Endothelial cell (in vitro differentiated cells): ENCODE results near the gene DOK3. TPM values are rescaled to one million over a fixed set of nuclear protein-coding genes. Genes with fewer than 3 reads are reported as not detected.
A peak's percentile ranks its signal among the peaks of the same experiment; 100 is the strongest.

Experiments used
- DNase-seq: peaks from one replicate; pipeline ENCODE4 v3.0.0; 2021; ENCODE audit warnings: low spot score
- H3K27ac Mint-ChIP-seq: one replicate; pipeline ENCODE4 v1.8.0; 2021; ENCODE audit warnings: mixed read lengths, inconsistent platforms; ENCODE audit not compliant: unreplicated experiment
- H3K27me3 Mint-ChIP-seq: one replicate; pipeline ENCODE4 v1.8.0; 2021; ENCODE audit warnings: mild to moderate bottlenecking, moderate library complexity, mixed read lengths, inconsistent platforms; ENCODE audit not compliant: unreplicated experiment
- H3K36me3 Mint-ChIP-seq: one replicate; pipeline ENCODE4 v1.8.0; 2021; ENCODE audit warnings: mild to moderate bottlenecking, low read depth, mixed read lengths, inconsistent platforms; ENCODE audit not compliant: unreplicated experiment
- H3K4me1 Mint-ChIP-seq: one replicate; pipeline ENCODE4 v1.8.0; 2021; ENCODE audit warnings: mild to moderate bottlenecking, mixed read lengths, inconsistent platforms; ENCODE audit not compliant: unreplicated experiment
- H3K4me3 Mint-ChIP-seq: one replicate; pipeline ENCODE4 v1.8.0; 2021; ENCODE audit warnings: mild to moderate bottlenecking, mixed read lengths, inconsistent platforms; ENCODE audit not compliant: unreplicated experiment
- H3K9me3 Mint-ChIP-seq: one replicate; pipeline ENCODE4 v1.8.0; 2021; ENCODE audit warnings: mixed read lengths, inconsistent platforms; ENCODE audit not compliant: unreplicated experiment
- total RNA-seq: library from RNA; stranded (reverse); fragmentation: NEBNext Ultra II Directional; extraction: Animal tissue kit (Norgen Biotek cat#: 25700); gene quantifications from one replicate; pipeline ENCODE4 v1.2.1, GENCODE V29; 2021; ENCODE audit not compliant: unreplicated experiment
- TF ChIP-seq, protein P1 (sequence below): fragments of 200-600 bp; sonication (generic); IDR thresholded peaks from one replicate; pipeline ENCODE4 v1.5.0; 2021; ENCODE audit warnings: antibody characterized with exemption; ENCODE audit not compliant: unreplicated experiment

DOK3 gene
- total RNA-seq, 1 donor from 2014 or later: 51.4 TPM

DNA sequence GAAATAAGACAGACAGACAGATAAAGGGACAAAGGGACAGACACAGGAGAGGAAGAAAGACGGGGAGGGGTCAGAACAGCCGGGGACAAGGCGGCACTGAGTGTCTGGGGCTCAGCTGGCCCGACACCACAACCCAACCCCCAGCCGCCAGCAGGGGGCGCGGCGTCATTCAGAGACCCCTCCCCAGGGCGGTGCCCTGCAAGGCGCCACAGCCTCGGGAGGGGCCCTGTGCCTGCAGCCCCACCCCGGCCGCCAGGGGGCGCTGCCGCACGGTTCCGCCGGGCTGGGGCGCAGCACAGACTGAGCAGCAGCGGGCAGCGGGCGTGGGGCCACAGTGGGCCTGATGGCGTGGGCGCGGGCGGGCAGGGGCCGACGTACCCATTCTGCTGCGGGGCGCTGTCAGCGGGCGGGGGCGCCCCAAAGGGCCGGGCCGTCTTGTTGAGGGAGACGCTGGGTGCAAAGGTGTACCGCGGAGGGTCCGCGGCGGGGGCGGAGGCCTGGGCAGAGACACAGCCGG, 18.1 kb downstream of the DOK3 start:
- Mint-ChIP-seq H3K36me3 (peaks cover 20% of the 10 kb centered on the region), H3K27ac (peak overlapping the region; percentile 57), H3K4me3 (peak overlapping the region; percentile 73), H3K4me1 (peaks cover 31% of the 10 kb centered on the region), H3K9me3 (no peaks in the 10 kb centered on the region), H3K27me3 (peaks cover 4% of the 10 kb centered on the region)
- peak; percentile 97 for DNase-seq
- TF ChIP-seq, protein P1, sequence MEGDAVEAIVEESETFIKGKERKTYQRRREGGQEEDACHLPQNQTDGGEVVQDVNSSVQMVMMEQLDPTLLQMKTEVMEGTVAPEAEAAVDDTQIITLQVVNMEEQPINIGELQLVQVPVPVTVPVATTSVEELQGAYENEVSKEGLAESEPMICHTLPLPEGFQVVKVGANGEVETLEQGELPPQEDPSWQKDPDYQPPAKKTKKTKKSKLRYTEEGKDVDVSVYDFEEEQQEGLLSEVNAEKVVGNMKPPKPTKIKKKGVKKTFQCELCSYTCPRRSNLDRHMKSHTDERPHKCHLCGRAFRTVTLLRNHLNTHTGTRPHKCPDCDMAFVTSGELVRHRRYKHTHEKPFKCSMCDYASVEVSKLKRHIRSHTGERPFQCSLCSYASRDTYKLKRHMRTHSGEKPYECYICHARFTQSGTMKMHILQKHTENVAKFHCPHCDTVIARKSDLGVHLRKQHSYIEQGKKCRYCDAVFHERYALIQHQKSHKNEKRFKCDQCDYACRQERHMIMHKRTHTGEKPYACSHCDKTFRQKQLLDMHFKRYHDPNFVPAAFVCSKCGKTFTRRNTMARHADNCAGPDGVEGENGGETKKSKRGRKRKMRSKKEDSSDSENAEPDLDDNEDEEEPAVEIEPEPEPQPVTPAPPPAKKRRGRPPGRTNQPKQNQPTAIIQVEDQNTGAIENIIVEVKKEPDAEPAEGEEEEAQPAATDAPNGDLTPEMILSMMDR: peak; percentile 100

DNA sequence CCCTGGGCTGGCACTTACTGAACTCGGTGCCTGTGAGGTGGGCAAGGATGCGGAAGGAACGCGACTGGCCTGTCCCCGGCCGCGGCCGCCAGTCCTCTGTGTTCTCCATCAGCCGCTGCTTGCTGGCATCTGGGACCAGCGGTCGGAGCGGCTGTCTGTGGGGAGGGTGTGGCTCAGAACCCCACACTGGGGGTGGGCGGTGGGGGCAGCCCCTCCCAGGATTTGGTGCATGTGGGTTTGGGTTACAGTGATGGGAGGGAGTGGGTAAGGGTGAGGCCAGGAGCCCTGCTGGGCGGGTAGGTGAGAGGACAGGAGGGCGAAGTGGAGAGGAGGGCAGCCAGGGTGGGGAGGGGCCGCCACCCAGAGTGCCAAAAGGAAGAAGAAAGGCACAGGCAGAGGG, 18.6 kb downstream of the DOK3 start:
- Mint-ChIP-seq H3K27me3 (peaks cover 4% of the 10 kb centered on the region), H3K4me3 (peak overlapping the region; percentile 73), H3K4me1 (peaks cover 31% of the 10 kb centered on the region), H3K36me3 (peaks cover 20% of the 10 kb centered on the region), H3K27ac (peak overlapping the region; percentile 57), H3K9me3 (no peaks in the 10 kb centered on the region)
- TF ChIP-seq, protein P1: no peak
- DNase-seq: no peak

DNA sequence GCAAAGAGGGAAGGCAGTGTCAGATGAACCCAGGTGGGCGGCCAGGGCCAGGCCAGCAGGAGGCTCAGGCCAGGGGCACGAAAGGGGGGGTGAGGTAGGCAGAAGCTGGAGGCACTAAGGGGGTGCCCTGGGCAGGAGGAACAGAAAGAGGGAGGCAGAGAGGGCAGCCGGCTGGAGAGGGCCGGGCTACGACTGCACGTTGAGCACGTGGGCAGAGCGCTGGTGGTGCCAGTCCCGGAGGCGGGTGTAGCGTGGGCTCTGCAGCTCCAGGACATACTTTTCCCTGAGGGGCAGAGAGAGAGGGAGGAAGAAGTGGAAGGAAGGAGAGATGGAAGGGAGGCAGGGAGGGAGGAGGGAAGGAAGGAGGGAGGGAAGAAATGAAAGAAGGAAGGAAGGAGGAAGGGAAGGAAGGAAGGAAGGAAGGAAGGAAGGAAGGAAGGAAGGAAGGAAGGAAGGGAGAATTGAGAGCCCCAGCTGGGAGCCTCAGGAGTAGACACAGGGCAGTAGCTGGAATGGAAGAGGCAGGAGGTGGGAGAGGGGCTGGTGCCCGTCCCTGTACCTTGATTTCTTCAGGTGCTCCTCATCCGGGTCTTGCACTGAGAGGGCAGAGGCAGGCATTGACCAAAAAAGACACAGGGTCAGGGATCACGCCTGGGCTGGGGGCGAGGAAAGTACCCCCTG, 19.2 kb downstream of the DOK3 start:
- Mint-ChIP-seq H3K4me3 (peak overlapping the region; percentile 38), H3K36me3 (peaks cover 20% of the 10 kb centered on the region), H3K4me1 (peaks cover 27% of the 10 kb centered on the region), H3K27ac (no peak overlapping the region), H3K27me3 (peaks cover 4% of the 10 kb centered on the region), H3K9me3 (no peaks in the 10 kb centered on the region)
- no peak for DNase-seq
- TF ChIP-seq, protein P1: no peak

DNA sequence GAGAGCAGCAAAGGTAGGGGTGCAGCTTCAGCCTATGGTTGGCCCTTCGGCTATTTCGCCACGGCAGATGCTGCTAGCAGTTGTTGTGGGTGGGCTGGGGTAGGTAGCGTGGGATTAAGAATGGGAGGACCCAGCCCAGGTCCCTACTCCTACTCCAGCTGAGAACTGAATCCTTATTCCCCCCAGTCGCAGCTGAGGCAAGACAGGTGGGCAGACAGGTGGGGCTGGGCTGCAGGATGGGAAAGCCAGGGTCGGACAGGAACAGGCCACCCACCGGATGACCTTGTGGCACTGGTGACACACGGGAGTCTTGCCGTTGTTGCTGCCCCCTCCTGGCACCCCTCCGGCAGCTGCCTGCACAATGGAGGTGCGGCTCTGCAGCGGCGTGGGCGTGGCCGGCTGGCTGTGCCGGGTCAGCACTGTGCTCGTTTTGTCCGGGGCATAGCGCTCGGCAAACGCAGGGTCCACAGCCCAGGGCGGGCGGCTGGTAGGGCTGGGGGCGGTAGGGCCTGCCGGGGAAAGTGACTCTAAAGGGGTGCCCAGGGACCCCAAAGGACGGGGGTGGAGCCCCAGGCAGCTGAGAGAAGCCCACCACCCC, 20.4 kb downstream of the DOK3 start:
- no peak for DNase-seq
- TF ChIP-seq, protein P1: no peak
- H3K27me3 Mint-ChIP-seq: peaks cover 13% of the 10 kb centered on the region
- H3K36me3 Mint-ChIP-seq: peaks cover 30% of the 10 kb centered on the region
- peaks cover 30% of the 10 kb centered on the region for H3K4me1 Mint-ChIP-seq
- no peaks in the 10 kb centered on the region for H3K9me3 Mint-ChIP-seq
- H3K4me3 Mint-ChIP-seq: no peak overlapping the region
- no peak overlapping the region for H3K27ac Mint-ChIP-seq

DNA sequence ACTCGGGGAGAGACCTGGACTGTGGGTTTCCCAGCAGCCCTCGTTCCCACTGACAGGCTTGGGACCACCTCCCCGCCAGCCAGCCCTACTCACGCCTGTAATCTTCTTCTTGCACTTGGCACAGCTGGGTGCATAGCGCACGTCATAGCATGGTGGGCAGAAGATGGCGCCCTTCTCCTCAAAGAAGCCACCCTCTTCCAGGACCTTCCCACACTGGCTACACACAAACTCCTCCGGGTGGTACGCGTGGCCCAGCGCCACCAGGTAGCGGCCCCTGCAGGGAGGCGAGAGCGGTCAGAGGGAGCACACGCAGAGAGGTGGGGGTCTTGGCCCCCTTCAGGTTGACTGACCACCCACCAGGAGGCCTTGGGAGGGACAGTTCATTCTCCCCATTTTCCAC, 21.7 kb downstream of the DOK3 start:
- TF ChIP-seq, protein P1: no peak
- no peak for DNase-seq
- Mint-ChIP-seq H3K27ac (no peak overlapping the region), H3K36me3 (peaks cover 38% of the 10 kb centered on the region), H3K27me3 (peaks cover 15% of the 10 kb centered on the region), H3K4me1 (peaks cover 24% of the 10 kb centered on the region), H3K9me3 (no peaks in the 10 kb centered on the region), H3K4me3 (no peak overlapping the region)
